Measurements from ENCODE around the gene MYO1D.

DNA sequence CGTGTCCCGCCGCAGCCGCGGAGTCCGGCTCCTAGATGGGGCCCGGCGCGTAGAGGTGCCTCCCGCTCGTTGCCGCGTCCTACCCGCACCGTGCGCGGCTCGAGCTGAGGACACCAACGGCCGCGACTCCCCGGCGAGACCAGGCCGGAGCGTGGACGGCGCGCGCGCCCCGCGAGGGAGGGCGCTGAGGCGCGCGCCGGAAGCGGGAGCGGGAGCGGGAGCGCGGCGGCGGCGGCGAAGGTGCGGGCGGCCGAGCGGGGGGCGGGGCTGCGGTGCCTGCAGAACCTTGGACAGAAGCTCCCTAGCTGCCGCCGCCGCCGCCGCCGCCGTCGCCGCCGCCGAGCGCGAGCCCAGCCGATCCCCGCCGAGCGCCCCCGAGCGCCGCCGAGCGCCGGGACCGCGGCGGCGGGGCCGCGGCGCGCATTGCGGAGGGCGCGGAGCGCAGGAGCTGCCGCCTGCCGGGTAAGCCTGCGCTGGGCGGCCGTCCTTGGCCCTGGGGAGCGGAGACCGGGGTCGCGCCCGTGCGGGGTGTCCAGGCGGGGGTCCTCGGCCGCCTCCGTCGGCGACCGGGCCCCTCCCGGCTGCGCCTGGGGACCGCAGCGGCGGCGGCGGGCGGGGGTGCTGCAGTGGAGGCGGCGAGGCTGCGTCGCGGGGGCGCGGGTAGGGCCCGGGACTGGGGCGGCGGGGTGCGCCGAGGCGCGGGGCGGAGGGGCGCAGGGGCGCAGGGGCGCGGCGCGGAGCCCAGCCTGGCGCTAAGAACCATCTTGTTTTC is 390.0 kb downstream of the MYO1D start, which contains the start of gene CDK5R1:
- TF ChIP-seq EZH2phosphoT487 (IDR thresholded peaks at IDR 0.05; ENCODE audit: low read length) (no peak), EZH2 (optimal IDR thresholded peaks at IDR 0.05; ENCODE audit: low read depth, low read length) (no peak)
- TF ChIP-seq, protein P1, sequence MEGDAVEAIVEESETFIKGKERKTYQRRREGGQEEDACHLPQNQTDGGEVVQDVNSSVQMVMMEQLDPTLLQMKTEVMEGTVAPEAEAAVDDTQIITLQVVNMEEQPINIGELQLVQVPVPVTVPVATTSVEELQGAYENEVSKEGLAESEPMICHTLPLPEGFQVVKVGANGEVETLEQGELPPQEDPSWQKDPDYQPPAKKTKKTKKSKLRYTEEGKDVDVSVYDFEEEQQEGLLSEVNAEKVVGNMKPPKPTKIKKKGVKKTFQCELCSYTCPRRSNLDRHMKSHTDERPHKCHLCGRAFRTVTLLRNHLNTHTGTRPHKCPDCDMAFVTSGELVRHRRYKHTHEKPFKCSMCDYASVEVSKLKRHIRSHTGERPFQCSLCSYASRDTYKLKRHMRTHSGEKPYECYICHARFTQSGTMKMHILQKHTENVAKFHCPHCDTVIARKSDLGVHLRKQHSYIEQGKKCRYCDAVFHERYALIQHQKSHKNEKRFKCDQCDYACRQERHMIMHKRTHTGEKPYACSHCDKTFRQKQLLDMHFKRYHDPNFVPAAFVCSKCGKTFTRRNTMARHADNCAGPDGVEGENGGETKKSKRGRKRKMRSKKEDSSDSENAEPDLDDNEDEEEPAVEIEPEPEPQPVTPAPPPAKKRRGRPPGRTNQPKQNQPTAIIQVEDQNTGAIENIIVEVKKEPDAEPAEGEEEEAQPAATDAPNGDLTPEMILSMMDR (IDR thresholded peaks at IDR 0.05; ENCODE audit: low read length): no peak

All from MM.1S (cell line).